Measurements from ENCODE around the gene RBMS3. TPM values are rescaled to one million over a fixed set of nuclear protein-coding genes. Genes with fewer than 3 reads are reported as not detected.
A peak's percentile ranks its signal among the peaks of the same experiment; 100 is the strongest.

RBMS3 gene
- total RNA-seq, 4 donors from 2014 or later = 3.8 to 18.7 (median 14.6) TPM

- in situ Hi-C loops (cut with MboI; ENCODE audit: low pct_ligation_motif_present in 1 of 4, low pct_unique_long_range_greater_than_20kb in 1 of 4, low sequenced_read_pairs in 3 of 4) (no loop called here), intact Hi-C loops (cut with DNase I; ENCODE audit: low total_unique reads) (no loop called here)
- WGBS, 2 donors (ENCODE audit: low coverage in 1 of 2) = 62 to 64% methylated on average over 1 of the region's 1 CpG
These were observed 638.7 kb downstream of the RBMS3 start for GRCh38 chr3:29919571-29919970.

GRCh38 chr3:29922992-29923746 is 642.3 kb downstream of the RBMS3 start:
- no peaks in the 10 kb centered on the region for H3K9me3 ChIP-seq
- H3K27ac ChIP-seq = no peak overlapping the region
- 35 to 36% methylated on average over 5 of the region's 5 CpGs for WGBS, 2 donors (ENCODE audit: low coverage in 1 of 2)
- no peaks in the 10 kb centered on the region for H3K27me3 ChIP-seq
- intact Hi-C loops (cut with DNase I; ENCODE audit: low total_unique reads) (no loop called here), in situ Hi-C loops (cut with MboI; ENCODE audit: low pct_ligation_motif_present in 1 of 4, low pct_unique_long_range_greater_than_20kb in 1 of 4, low sequenced_read_pairs in 3 of 4) (no loop called here)
- H3K4me1 ChIP-seq = no peaks in the 10 kb centered on the region
- no peaks in the 10 kb centered on the region for H3K36me3 ChIP-seq
- TF ChIP-seq POLR2AphosphoS5 (IDR thresholded peaks at IDR 0.05) (peak in 1 of 3 donors; percentile 43), EP300 (IDR thresholded peaks at IDR 0.05; ENCODE audit: low read depth) (no peak)
- DNase-seq = peak; percentile 7
- H3K4me3 ChIP-seq = no peak overlapping the region

More at GRCh38 chr3:29919571-29919970, 638.7 kb downstream of the RBMS3 start:
- H3K27me3 ChIP-seq = no peaks in the 10 kb centered on the region
- TF ChIP-seq EP300 (IDR thresholded peaks at IDR 0.05; ENCODE audit: low read depth) (no peak), POLR2A (IDR thresholded peaks at IDR 0.05) (no peak), POLR2AphosphoS5 (IDR thresholded peaks at IDR 0.05) (no peak), CTCF (IDR thresholded peaks at IDR 0.05) (no peak)
- H3K4me3 ChIP-seq = no peak overlapping the region
- H3K9me3 ChIP-seq = no peaks in the 10 kb centered on the region
- H3K27ac ChIP-seq = no peak overlapping the region
- DNase-seq = no peak
- H3K4me1 ChIP-seq = no peaks in the 10 kb centered on the region
- H3K36me3 ChIP-seq = no peaks in the 10 kb centered on the region

- 79 to 80% methylated on average over 9 to 10 of the region's 10 CpGs for WGBS, 2 donors (ENCODE audit: low coverage in 1 of 2)
- no peak for TF ChIP-seq CTCF (IDR thresholded peaks at IDR 0.05)
- TF ChIP-seq POLR2AphosphoS5 (IDR thresholded peaks at IDR 0.05) = no peak
- no peak for TF ChIP-seq EP300 (IDR thresholded peaks at IDR 0.05; ENCODE audit: low read depth)
- no peak for TF ChIP-seq POLR2A (IDR thresholded peaks at IDR 0.05)
- intact Hi-C loops (cut with DNase I; ENCODE audit: low total_unique reads) = no loop called here
These were observed 644.1 kb downstream of the RBMS3 start for GRCh38 chr3:29924783-29925561.

GRCh38 chr3:29926378-29926777 is 645.5 kb downstream of the RBMS3 start:
- WGBS, 2 donors (ENCODE audit: low coverage in 1 of 2) = 20 to 46% methylated on average over 1 to 2 of the region's 2 CpGs
- Histone ChIP-seq H3K27me3 (no peaks in the 10 kb centered on the region), H3K4me1 (no peaks in the 10 kb centered on the region), H3K9me3 (no peaks in the 10 kb centered on the region), H3K4me3 (no peak overlapping the region), H3K27ac (no peak overlapping the region), H3K36me3 (no peaks in the 10 kb centered on the region)
- intact Hi-C loops (cut with DNase I; ENCODE audit: low total_unique reads) = no loop called here
- in situ Hi-C loops (cut with MboI; ENCODE audit: low pct_ligation_motif_present in 1 of 4, low pct_unique_long_range_greater_than_20kb in 1 of 4, low sequenced_read_pairs in 3 of 4) = no loop called here
- no peak for TF ChIP-seq POLR2AphosphoS5 (IDR thresholded peaks at IDR 0.05)
- no peak for TF ChIP-seq EP300 (IDR thresholded peaks at IDR 0.05; ENCODE audit: low read depth)
- TF ChIP-seq POLR2A (IDR thresholded peaks at IDR 0.05) = no peak
- TF ChIP-seq CTCF (IDR thresholded peaks at IDR 0.05) = no peak
- no peak for DNase-seq

More at GRCh38 chr3:29924783-29925561, 644.1 kb downstream of the RBMS3 start:
- Histone ChIP-seq H3K9me3 (no peaks in the 10 kb centered on the region), H3K27ac (no peak overlapping the region), H3K4me3 (no peak overlapping the region), H3K36me3 (no peaks in the 10 kb centered on the region), H3K4me1 (no peaks in the 10 kb centered on the region), H3K27me3 (no peaks in the 10 kb centered on the region)
- no peak for DNase-seq
- in situ Hi-C loops (cut with MboI; ENCODE audit: low pct_ligation_motif_present in 1 of 4, low pct_unique_long_range_greater_than_20kb in 1 of 4, low sequenced_read_pairs in 3 of 4) = no loop called here
